HG02798 (cell line): ENCODE results near the gene AXIN2.
A peak's percentile ranks its signal among the peaks of the same experiment; 100 is the strongest.

Experiments
- ATAC-seq: cut with Tn5 transposase; IDR thresholded peaks from one replicate; pipeline ENCODE4 v1.9.1; 2021; ENCODE audit warnings: mild to moderate bottlenecking; ENCODE audit not compliant: unreplicated experiment, poor library complexity

AXIN2 gene

GRCh38 chr17:65561452-65562205 is at the start of gene AXIN2:
TSS of gene AXIN2 (minus strand) at chr17:65561648. CDS start at chr17:65558620, 3,028 bp downstream.
- peak; percentile 89 for ATAC-seq

- ATAC-seq = no peak
Observed at GRCh38 chr17:65609749-65610148, 48.3 kb upstream of the AXIN2 start.

GRCh38 chr17:65609286-65609685 is 47.8 kb upstream of the AXIN2 start:
- no peak for ATAC-seq

GRCh38 chr17:65604070-65604469 is 42.6 kb upstream of the AXIN2 start:
- ATAC-seq = no peak

- ATAC-seq = no peak
Observed at GRCh38 chr17:65601881-65602280, 40.4 kb upstream of the AXIN2 start.

- ATAC-seq = no peak
Observed at GRCh38 chr17:65601145-65601544, 39.7 kb upstream of the AXIN2 start.

- no peak for ATAC-seq
Observed at GRCh38 chr17:65600518-65600917, 39.1 kb upstream of the AXIN2 start.

- ATAC-seq = no peak
Observed at GRCh38 chr17:65599650-65600049, 38.2 kb upstream of the AXIN2 start.

- ATAC-seq = no peak
Observed at GRCh38 chr17:65598746-65599145, 37.3 kb upstream of the AXIN2 start.

- ATAC-seq = no peak
Observed at GRCh38 chr17:65595071-65595656, 33.7 kb upstream of the AXIN2 start.

- ATAC-seq = no peak
Observed at GRCh38 chr17:65593855-65594845, 32.7 kb upstream of the AXIN2 start.

- no peak for ATAC-seq
Observed at GRCh38 chr17:65593092-65593854, 31.8 kb upstream of the AXIN2 start.

- ATAC-seq = no peak
Observed at GRCh38 chr17:65592125-65592965, 30.9 kb upstream of the AXIN2 start.

- ATAC-seq = no peak
Observed at GRCh38 chr17:65589321-65589720, 27.9 kb upstream of the AXIN2 start.

- no peak for ATAC-seq
Observed at GRCh38 chr17:65588181-65588808, 26.8 kb upstream of the AXIN2 start.

GRCh38 chr17:65587534-65588180 is 26.2 kb upstream of the AXIN2 start:
- ATAC-seq = no peak

- no peak for ATAC-seq
Observed at GRCh38 chr17:65586899-65587298, 25.5 kb upstream of the AXIN2 start.
